NCI-H1436 treated with DMSO at 0.1 percent for 48 hours (cell line): ENCODE measurements around the gene ELANE.

Source experiments
- DNase-seq: peaks from one replicate; lab custom pipeline; 2025; lab: John Stamatoyannopoulos, UW

The ELANE gene

GRCh38 chr19:898663-899062 is 46.6 kb downstream of the ELANE start:
- DNase-seq, result no peak

GRCh38 chr19:899336-900042 is 47.4 kb downstream of the ELANE start:
- no peak for DNase-seq

DNA sequence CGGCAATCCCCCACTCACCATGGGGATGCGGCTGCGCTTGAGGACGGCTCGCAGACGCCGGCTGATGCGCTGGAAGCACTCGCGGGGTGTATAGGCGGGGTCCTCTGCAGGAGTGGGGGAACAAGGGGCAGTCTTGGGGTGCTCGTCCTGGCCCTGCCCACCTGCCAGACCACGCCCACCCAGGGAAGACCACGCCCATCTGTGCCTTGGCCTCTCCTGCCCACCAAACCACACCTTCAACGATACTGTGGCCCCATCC is 47.9 kb downstream of the ELANE start:
- no peak for DNase-seq

DNA sequence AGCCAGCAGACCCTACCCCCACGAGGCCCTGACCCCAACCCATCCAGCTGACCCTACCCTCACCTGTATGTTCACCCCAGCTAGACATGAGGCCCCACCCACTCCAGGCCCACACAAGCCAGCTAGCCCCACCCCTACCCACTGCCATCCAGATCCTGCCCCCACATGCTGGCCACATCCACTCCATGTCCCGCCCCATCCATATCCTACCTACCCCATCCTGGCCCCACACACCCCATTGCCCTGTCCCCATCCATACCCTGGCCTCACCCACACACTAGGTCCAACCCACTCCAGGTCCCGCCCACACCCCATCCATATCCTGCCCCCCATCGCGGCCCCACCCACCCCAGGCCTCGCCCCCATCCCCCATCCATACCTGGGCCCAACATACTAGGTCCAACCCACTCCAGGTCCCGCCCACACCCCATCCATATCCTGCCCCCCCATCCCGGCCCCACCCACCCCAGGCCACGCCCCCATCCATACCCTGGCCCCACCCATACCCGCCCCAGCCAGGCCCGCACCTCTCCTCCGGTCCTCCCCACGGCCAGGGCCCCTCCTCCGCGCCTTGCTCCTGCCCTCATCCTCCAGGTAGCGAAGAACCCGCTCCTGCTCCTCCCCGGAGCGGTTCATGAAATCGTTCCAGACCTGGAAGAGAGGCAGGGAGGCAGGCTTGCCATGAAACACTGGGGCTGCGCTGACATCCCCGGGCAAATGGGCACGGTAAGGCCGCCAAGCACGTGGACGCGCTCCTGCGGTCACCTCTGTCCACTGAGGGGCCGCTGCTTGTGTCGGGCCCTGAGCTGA is 48.4 kb downstream of the ELANE start:
- no peak for DNase-seq

DNA sequence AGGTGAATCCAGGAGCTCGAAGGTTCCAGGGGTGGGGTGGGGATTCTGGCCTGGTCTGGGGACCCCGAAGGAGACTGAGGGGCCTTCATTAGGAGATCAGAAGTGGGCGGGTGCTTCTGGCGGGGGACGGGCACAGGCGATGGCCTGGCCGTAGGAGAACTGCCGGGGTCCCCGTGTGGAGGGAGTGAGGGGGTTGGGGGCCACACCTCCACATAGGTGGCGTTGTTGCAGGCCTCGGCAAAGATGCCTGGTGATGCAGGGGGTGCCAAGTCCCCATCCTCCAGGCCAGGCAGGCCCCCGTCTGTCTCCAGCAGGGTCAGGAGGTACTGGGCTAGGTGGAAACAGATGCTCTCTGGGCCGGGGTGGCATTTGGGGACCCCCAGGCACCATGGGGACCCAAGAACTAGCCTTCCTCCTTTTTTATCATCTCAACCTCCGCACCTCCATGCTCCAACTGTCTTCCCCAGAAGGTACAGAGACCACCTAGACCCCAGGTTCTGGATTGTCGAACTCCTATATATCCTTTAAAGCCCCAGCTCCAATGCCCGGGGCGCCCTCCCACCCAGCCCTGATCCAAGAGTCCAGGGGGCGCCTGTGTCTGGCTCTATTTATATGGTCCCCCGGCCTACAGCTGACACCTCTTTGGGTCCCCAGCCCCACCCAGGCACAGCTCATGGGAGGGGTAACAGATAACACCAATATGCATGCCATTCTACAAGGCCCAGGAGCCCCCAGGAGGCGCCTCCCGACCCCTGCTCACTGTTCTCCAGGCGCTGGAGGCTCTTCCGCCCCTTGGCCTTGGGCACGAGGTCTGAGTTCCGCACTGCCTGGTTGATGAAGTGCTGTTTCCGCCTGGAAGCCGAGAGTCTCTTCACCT is 49.4 kb downstream of the ELANE start:
- DNase-seq, result no peak

DNA sequence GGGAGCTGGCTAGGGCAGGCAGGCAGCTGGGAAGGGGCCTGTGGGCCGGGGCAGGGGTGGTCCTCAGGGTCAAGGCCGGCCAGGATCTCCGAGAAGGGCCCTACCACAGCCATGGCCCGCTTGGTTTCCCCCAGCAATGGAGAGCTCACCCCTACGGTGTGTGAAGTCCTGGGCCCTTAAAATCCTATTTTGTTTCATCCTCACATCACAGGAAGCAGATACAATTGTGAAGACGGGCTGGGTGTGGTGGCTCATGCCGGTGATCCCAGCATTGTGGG is 49.9 kb downstream of the ELANE start:
- DNase-seq, result no peak

DNA sequence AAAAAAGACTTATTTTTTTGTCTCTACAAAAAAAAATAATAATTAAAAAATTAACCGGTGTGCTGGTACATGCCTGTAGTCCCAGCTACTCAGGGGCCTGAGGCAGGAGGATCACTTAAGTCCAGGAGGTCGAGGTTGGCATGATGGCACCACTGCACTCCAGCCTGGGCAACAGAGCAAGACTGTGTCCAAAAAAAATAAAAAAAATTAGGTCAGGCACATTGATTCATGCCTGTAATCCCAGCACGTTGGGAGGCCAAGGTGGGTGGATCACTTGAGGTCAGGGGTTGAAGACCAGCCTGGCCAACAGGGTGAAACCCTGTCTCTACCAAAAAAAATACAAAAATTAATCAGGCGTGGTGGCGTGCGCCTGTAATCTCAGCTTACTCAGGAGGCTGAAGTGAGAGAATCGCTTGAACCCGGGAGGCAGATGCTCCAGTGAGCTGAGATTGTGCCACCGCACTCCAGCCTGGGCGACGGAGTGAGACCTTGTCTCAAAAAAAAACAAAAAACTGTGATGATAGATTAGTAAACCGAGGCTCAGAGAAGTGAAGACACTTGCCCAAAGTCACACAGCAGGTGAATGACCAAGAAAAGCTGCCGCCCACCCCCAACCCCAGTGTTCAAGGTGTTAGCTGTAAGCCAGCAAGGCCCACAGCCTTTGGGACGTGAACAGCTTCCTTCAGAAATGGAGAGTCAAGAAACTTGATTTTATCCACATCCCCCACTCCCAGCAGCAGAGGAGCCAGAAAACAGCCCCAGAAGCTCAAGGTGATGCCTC is 50.5 kb downstream of the ELANE start:
- no peak for DNase-seq

DNA sequence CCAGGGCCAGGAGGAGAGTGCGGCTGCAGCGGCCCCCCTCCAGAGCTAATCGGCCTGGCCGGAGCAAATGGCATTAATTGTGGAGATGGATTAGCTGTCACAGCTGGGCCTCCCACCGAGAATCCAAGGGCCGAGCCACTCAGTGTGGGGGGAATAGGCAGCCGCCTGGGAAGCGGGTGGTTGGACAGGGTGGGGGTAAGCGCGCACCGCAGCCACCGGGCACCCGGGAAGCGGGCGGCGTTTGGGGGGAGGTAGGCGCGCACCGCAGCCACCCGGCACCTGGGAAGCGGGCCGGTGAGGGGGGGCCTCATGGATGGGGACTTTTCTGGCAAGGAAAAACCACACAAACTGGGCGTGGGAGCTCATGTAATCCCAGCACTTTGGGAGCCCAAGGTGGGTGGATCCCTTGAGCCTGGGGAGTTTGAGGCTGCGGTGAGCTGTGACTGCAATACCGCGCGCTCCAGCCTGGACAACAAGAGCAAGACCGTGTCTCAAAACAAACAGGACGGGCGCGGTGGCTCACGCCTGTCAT is 51.2 kb downstream of the ELANE start:
- DNase-seq, result no peak

GRCh38 chr19:904545-904944 is 52.4 kb downstream of the ELANE start:
- no peak for DNase-seq
